DND-41 (cell line): Measurements from ENCODE around the gene SMOC2.

Source experiments
- ATAC-seq: fragments of 200-7000 bp; cut with Tn5 transposase; 3 replicates; pipeline ENCODE4 v1.9.1; 2021; ENCODE audit warnings: low read depth; ENCODE audit not compliant: insufficient read depth
- DNase-seq: peaks from one replicate; pipeline ENCODE4 v3.0.0-alpha.2; 2020
- H2AFZ ChIP-seq: 2 replicates; pipeline ENCODE4 v1.6.0; 2012; ENCODE audit warnings: low read depth, low read length
- H3K27ac ChIP-seq: 2 replicates; pipeline ENCODE4 v1.5.1; 2012; ENCODE audit warnings: low read length, inconsistent platforms
- H3K27me3 ChIP-seq: fragments of 200-600 bp; sonication (generic); 2 replicates; pipeline ENCODE4 v1.6.0; 2012; ENCODE audit warnings: low read length, mild to moderate bottlenecking, inconsistent platforms; ENCODE audit not compliant: insufficient read depth, poor library complexity
- H3K36me3 ChIP-seq: 2 replicates; pipeline ENCODE4 v1.5.1; 2012; ENCODE audit warnings: low read length, inconsistent platforms; ENCODE audit not compliant: insufficient read depth
- H3K4me1 ChIP-seq: 2 replicates; pipeline ENCODE4 v1.5.1; 2012; ENCODE audit warnings: mild to moderate bottlenecking, low read length; ENCODE audit not compliant: insufficient read depth
- H3K4me2 ChIP-seq: 2 replicates; pipeline ENCODE4 v1.6.0; 2012; ENCODE audit warnings: mild to moderate bottlenecking, moderate library complexity, low read length, inconsistent platforms; ENCODE audit not compliant: insufficient read depth
- H3K4me3 ChIP-seq, 2 experiments: fragments of 200-600 bp in 1 of 2; shearing (Covaris generic) in 1 of 2; 2 replicates each; pipeline ENCODE4 v1.5.1; 2012 to 2016; ENCODE audit warnings: inconsistent platforms in 2 of 2, low read length in 2 of 2, mild to moderate bottlenecking in 2 of 2, low read depth in 1 of 2, moderate library complexity in 1 of 2
- H3K79me2 ChIP-seq: 2 replicates; pipeline ENCODE4 v1.6.0; 2012; ENCODE audit warnings: low read length, inconsistent platforms; ENCODE audit not compliant: insufficient read depth
- H3K9ac ChIP-seq: 2 replicates; pipeline ENCODE4 v1.6.0; 2012; ENCODE audit warnings: low read depth, mild to moderate bottlenecking, inconsistent platforms, low read length, moderate library complexity
- H3K9me3 ChIP-seq: 2 replicates; pipeline ENCODE4 v1.5.1; 2012; ENCODE audit warnings: low read length, moderate library complexity, mild to moderate bottlenecking, inconsistent platforms; ENCODE audit not compliant: insufficient read depth, severe bottlenecking
- H4K20me1 ChIP-seq: 2 replicates; pipeline ENCODE4 v1.6.0; 2012; ENCODE audit warnings: low read length; ENCODE audit not compliant: insufficient read depth
- CTCF ChIP-seq: IDR thresholded peaks from 2 replicates; pipeline ENCODE4 v1.5.1; 2012; ENCODE audit warnings: borderline replicate concordance, low read length, moderate library complexity, mild to moderate bottlenecking; ENCODE audit not compliant: poor library complexity, severe bottlenecking; ENCODE audit errors: extremely low read depth
- EZH2 ChIP-seq: IDR thresholded peaks from 3 replicates; pipeline ENCODE4 v1.6.1; 2012; ENCODE audit warnings: borderline replicate concordance, low read depth, mild to moderate bottlenecking, moderate library complexity, low read length, inconsistent platforms; ENCODE audit not compliant: severe bottlenecking

Gene SMOC2

GRCh38 chr6:168515376-168515775, 74.4 kb downstream of the SMOC2 start:
- TF ChIP-seq EZH2 (no peak), CTCF (no peak)
- no peak overlapping the region for H3K4me2 ChIP-seq
- no peak for ATAC-seq
- peaks cover 16% of the 10 kb centered on the region for H3K9me3 ChIP-seq
- no peak overlapping the region for H3K4me3 ChIP-seq
- H2AFZ ChIP-seq, result no peak overlapping the region
- no peak for DNase-seq
- no peaks in the 10 kb centered on the region for H3K36me3 ChIP-seq
- no peaks in the 10 kb centered on the region for H3K79me2 ChIP-seq
- no peaks in the 10 kb centered on the region for H3K4me1 ChIP-seq
- no peak overlapping the region for H3K9ac ChIP-seq
- H3K27me3 ChIP-seq, result no peaks in the 10 kb centered on the region
- no peak overlapping the region for H3K27ac ChIP-seq
- no peaks in the 10 kb centered on the region; the same call in 1 of the 2 replicates for H4K20me1 ChIP-seq

GRCh38 chr6:168516944-168517741, 76.2 kb downstream of the SMOC2 start:
- Histone ChIP-seq H3K4me1 (no peaks in the 10 kb centered on the region), H3K36me3 (no peaks in the 10 kb centered on the region), H3K9ac (no peak overlapping the region), H3K27ac (no peak overlapping the region), H3K4me3 (no peak overlapping the region), H4K20me1 (no peaks in the 10 kb centered on the region; the same call in 1 of the 2 replicates), H3K79me2 (no peaks in the 10 kb centered on the region), H3K9me3 (peaks cover 16% of the 10 kb centered on the region), H3K4me2 (no peak overlapping the region), H3K27me3 (no peaks in the 10 kb centered on the region), H2AFZ (no peak overlapping the region)
- TF ChIP-seq EZH2 (no peak), CTCF (no peak)
- no peak for ATAC-seq
- no peak for DNase-seq

GRCh38 chr6:168517742-168518347, 76.9 kb downstream of the SMOC2 start:
- DNase-seq, result no peak
- H3K4me2 ChIP-seq, result no peak overlapping the region
- no peak for ATAC-seq
- H3K27ac ChIP-seq, result no peak overlapping the region
- H2AFZ ChIP-seq, result no peak overlapping the region
- H3K9ac ChIP-seq, result no peak overlapping the region
- TF ChIP-seq EZH2 (no peak), CTCF (no peak)
- no peaks in the 10 kb centered on the region for H3K36me3 ChIP-seq
- H3K4me1 ChIP-seq, result no peaks in the 10 kb centered on the region
- no peak overlapping the region for H3K4me3 ChIP-seq
- H4K20me1 ChIP-seq, result no peaks in the 10 kb centered on the region; the same call in 1 of the 2 replicates
- H3K27me3 ChIP-seq, result no peaks in the 10 kb centered on the region
- H3K79me2 ChIP-seq, result no peaks in the 10 kb centered on the region
- H3K9me3 ChIP-seq, result peaks cover 16% of the 10 kb centered on the region
